ENCODE measurements around the gene RBPMS2. TPM values are rescaled to one million over a fixed set of nuclear protein-coding genes. Genes with fewer than 3 reads are reported as not detected.

Gene RBPMS2
- total and polyA plus RNA-seq, 2 donors (not counting 3 experiments of a cell fraction or from before 2014, with no cell fraction given) = 2.3 to 7.8 TPM

DNA sequence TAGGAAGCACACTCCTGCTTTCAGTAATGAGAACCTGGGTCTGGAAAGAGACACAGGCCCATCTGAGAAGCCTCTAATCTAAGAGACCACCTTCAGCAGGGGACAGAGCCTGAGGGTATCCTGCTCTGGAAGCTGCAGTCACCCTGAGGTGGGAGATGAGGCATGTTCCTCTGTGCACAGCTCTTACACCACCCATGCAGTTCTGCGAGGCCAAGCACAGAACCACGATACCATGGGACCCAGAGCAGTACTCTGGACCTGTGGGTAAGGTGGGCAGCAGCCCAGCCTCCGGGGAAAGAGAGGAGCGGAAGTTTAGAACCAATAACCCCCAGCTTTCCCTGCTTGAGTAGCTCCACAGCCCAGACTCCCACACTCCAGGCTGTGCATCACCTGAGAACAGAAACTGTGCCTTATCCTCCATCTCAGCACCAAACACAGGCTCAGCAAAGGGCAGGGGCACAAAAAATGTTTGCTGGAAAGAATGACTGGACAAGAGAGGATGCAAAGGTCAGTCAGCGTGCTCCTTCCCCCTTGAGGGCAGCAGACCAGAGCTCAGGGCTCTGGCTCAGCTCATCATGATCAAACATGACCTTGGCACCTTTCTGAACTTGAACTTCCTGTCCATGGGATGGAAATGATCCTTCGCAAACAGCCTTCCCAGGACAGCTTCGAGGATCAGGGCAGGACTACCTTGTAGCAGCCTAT is 43.1 kb downstream of the RBPMS2 start:
- dilution Hi-C loops (cut with MboI; ENCODE audit: extremely low pct_ligation_motif_present, low sequenced_read_pairs) = no loop called here

More for the DNA sequence above, 43.1 kb downstream of the RBPMS2 start:
- H3K27me3 ChIP-seq (ENCODE audit: control insufficient read depth in 2 of 2, insufficient read depth in 2 of 2, low read length in 2 of 2) = no peaks in the 10 kb centered on the region
- no peak overlapping the region for H3K27ac ChIP-seq (ENCODE audit: insufficient read depth, low read depth, low read length)
- H3K4me2 ChIP-seq (ENCODE audit: insufficient read depth, low read length) = no peak overlapping the region
- H3K9ac ChIP-seq (replicated peaks; ENCODE audit: extremely low read depth, insufficient read depth, low read length) = no peak overlapping the region
- H2AFZ ChIP-seq (ENCODE audit: low read depth, low read length) = no peak overlapping the region
- no peak overlapping the region for H3K4me3 ChIP-seq (replicated peaks in 1 of 3; ENCODE audit: insufficient read depth in 1 of 3, low read depth in 1 of 3, low read length in 3 of 3)
- TF ChIP-seq MYC (IDR thresholded peaks at IDR 0.05; ENCODE audit: low read depth, low read length) (no peak), JUN (IDR thresholded peaks at IDR 0.05; ENCODE audit: borderline replicate concordance, insufficient read depth, insufficient read length, low read depth) (no peak), POLR2AphosphoS5 (IDR thresholded peaks at IDR 0.05; ENCODE audit: insufficient read depth, low read depth, low read length) (no peak), GATA2 (IDR thresholded peaks at IDR 0.05; ENCODE audit: insufficient read depth, insufficient read length, low read depth, low read length) (no peak), FOS (IDR thresholded peaks at IDR 0.05; ENCODE audit: borderline replicate concordance, insufficient read depth, low read length) (no peak), CTCF (IDR thresholded peaks at IDR 0.05; ENCODE audit: extremely low read depth in 1 of 2, insufficient read depth in 1 of 2, low read depth in 1 of 2, low read length in 2 of 2) (no peak), POLR2A (IDR thresholded peaks at IDR 0.05; ENCODE audit: low read depth, low read length) (no peak), EZH2 (IDR thresholded peaks at IDR 0.05; ENCODE audit: borderline replicate concordance, low read depth, low read length, severe bottlenecking) (no peak)
- TF ChIP-seq, protein P1, sequence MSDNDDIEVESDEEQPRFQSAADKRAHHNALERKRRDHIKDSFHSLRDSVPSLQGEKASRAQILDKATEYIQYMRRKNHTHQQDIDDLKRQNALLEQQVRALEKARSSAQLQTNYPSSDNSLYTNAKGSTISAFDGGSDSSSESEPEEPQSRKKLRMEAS (IDR thresholded peaks at IDR 0.05; ENCODE audit: insufficient read depth, insufficient read length) = no peak
- intact Hi-C loops (cut with micrococcal nuclease) = loop anchor here (5.0 kb wide), 1 partner anchor 160 kb away; no protein-coding TSS in a partner anchor
- H3K9me1 ChIP-seq (replicated peaks; ENCODE audit: control insufficient read depth, extremely low read depth, insufficient read depth, low read length) = no peaks in the 10 kb centered on the region
- no peaks in the 10 kb centered on the region for H3K79me2 ChIP-seq (ENCODE audit: control insufficient read depth, insufficient read depth, low read length)
- no peaks in the 10 kb centered on the region for H3K9me3 ChIP-seq (replicated peaks; ENCODE audit: control insufficient read depth, insufficient read depth, low read length)
- POLR2A ChIA-PET = no interaction called here
- BruUV-seq (replicated peaks) = no TSS peak
- no peaks in the 10 kb centered on the region for H3K4me1 ChIP-seq (ENCODE audit: control insufficient read depth, extremely low read depth, insufficient read depth, low read length)
- DNase-seq (ENCODE audit: low read depth, low spot score) (no peak), FAIRE-seq (no peak)
- H3K36me3 ChIP-seq (ENCODE audit: control insufficient read depth in 2 of 2, extremely low read depth in 1 of 2, insufficient read depth in 2 of 2, low read length in 2 of 2) = no peaks in the 10 kb centered on the region
- no peaks in the 10 kb centered on the region for H4K20me1 ChIP-seq (replicated peaks; ENCODE audit: control insufficient read depth, extremely low read depth, insufficient read depth, low read length)
- CTCF ChIA-PET = interaction anchor here (1.1 to 10.2 kb wide), 10 partner anchors 12 to 345 kb away, joined by 3 to 446 read pairs (median 5); partner anchors contain the start of genes KBTBD13 and PLEKHO2

Measured in endothelial cell of umbilical vein (primary cell).